Bone marrow (tissue), 2 donors: ENCODE measurements around the gene FAR2.
"Not testable (repeated sequence)": the region's sequence is repeated elsewhere in the genome, so short reads cannot be mapped to it uniquely, and the experiment has no call there.

Experiments
- DNase-seq, 2 donors: peaks; one replicate each; lab custom pipeline; 2025; lab: John Stamatoyannopoulos, UW

Gene FAR2

DNA sequence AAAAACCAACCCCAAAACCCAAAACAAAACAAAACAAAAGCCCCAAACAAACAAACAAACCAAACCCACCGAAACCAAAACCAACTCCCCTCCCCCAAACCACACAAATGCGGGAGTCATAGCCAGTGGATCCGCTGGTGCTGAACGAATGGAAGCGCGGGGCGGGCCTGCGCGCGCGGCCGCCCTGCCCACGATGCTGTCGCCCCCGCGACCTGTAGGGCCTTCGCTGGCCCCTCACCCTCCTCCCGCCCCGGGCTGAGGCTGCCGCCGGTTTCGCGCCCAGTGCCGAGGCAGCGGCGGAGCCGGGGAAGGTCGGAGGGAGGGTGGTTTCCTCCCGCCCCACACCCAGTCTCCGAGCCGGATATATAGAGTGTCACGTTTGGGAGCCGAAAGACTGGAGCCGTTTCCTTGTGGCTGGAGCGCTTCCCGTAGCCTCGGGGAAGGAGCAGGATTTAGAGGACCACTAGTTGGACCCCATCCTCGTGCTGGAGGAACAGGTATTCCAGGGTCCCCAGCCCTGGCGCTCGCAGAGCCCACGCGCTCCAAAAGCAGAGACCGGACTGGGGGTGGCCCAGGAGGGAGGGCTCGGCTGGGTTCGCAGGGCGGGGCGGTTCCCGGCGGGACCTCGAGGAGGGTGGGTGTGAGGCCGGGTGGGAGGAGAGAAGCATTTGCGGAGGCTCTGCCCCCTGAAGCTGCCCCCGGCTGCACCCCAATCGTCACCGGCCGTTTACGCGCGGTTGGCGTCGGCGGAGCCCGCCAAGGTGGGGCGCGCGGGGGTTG lies at the start of gene FAR2:
FAR2 (plus strand) TSS at position 368 of the 780 bp plus-strand sequence. CDS start 121,172 bp downstream, outside the sequence.
- peak; percentile 78 for DNase-seq

DNA sequence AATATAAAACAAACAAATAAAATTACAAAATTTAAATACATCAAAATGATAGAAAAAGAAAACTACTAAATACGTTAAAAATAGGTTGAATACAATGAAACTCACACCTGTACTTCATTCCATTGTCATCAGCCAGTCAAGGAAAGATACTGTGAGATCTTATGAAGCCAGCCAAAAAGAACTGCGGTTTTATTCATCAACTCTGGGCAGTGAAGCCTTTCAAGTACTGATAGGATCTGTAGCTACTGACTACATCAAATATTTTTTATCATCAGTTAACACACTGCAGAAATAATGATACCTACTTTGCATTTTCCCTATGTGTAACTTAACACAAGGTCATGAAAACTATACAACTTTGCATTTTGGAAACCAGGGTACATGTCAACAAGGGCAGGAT lies 46.3 kb upstream of the FAR2 start:
- DNase-seq = no peak

DNA sequence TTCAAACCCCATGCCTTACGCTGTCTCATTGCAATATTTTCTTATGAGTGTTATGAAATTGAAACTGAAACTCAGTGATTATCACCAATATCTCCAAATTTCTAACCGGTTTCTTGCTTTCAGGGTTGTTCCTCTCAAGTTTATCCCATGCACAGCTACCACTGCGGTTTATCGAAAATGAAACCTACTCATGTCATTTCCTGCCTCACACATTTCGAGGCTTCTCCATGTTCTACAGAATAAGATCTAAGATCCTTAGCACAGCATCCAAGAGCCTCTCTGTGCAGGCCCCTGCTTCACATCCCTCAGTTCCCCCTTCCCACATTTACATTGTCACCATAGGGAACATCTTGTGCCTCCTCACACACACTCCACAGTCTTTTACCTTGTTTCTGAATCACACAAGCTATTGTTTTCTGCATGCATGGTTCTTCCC lies 45.5 kb upstream of the FAR2 start:
- DNase-seq = peak in 1 of 2 donors; percentile 91

DNA sequence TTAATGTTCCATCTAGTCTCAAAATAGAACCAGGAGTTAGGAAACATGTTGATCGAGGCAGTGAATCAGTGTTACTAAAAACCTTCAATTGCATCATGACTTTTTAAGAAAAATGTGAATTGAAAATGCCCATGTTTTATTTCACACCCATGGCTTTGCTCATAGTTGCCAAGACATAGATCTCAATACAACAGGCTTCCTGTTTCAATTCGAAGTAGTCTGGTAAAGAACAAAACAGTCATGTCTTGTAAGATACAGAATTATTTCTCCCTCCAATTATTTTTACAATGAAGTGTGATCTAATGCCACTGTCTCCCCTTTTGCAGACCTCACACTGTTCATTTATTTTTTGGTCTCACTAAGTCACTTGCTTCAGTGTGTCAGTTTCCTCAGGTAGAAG lies 44.6 kb upstream of the FAR2 start:
- peak in 1 of 2 donors; percentile 64 for DNase-seq

- DNase-seq = no peak
Measured at GRCh38 chr12:29110506-29111442, 38.3 kb upstream of the FAR2 start.

- DNase-seq = no peak
Measured at GRCh38 chr12:29113101-29113500, 36.0 kb upstream of the FAR2 start.

GRCh38 chr12:29116414-29116813 lies 32.7 kb upstream of the FAR2 start:
- DNase-seq = no peak

DNA sequence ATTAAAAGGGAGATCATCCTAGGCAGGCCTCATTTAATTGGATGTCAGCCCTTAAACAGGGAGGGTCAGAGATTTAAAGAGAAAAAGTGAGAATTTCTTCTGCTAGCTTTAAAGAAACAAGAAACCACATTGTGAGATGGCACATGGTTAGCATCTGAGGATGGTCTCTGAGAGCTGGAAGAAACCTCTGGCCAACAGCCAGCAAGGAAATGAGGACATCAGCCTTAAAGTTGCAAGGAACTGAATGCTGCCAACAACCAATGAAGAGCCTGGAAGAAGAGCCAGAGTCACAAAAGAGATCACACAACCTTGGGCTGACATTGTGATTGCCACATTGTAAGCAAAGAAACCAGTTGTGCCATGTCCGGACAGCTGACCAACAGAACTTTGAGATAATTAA lies 17.5 kb upstream of the FAR2 start:
- peak in 1 of 2 donors; percentile 53 for DNase-seq

- no peak for DNase-seq
Measured at GRCh38 chr12:29132316-29132715, 16.8 kb upstream of the FAR2 start.

GRCh38 chr12:29133181-29133580 lies 15.9 kb upstream of the FAR2 start:
- DNase-seq = no peak

DNA sequence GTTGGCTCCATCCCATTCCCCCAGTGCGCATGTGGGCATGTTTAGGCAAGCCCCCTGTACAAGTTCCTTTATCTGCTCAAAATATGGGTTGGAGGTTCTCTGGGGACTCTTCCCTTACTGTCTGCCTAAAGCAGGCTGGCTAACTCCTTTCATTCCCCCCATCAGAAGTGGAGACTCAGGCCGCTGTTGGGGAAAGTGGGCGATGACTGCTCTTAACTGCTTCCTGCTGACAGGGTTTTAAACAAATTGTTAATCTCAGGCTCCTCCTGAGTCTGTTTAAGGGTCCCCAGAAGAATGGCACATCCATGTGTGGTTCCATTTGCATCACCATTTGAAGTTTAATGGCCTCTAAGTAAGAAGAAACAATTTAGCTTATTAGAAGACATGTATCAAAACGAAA lies 15.4 kb upstream of the FAR2 start:
- no peak for DNase-seq

DNA sequence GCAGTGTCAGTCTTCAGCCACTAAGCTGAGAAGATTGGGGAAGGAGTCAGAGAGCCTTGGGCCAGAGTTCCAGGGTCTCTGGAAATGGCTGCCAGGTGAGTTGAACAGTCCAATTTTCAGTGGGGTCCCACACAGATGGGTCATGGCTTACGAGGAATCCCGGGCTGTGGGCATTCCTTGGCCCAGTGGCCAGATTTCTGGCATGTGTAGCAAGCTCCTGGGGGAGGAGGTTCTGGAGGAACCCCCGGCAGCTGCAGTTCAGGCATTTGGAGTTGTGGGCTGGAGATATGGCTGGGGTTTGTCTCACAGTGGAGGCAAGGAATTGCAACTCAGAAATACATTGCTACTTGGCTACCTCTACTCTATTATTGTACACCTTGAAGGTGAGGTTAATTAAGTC lies 10.8 kb upstream of the FAR2 start:
- DNase-seq = not testable (repeated sequence)

DNA sequence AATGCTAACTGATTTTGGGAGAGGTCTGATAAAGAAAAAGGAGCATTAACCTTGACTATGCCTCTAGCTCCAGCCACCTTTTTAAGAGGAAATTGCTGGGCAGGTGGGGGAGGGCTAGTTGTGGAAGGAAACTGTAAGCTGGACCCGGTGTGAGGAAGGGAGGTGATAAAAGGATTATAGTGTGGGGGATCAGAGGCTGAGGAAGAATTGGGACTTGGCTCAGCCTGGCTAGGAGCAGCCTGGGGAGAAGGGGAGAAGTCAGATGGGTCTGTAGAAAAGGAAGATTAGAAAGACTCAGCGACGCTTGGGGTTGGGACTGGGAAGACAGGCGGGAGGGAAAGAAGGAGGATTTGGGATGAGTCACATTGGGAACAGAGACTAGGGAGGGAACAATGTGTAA lies 10.2 kb upstream of the FAR2 start:
- DNase-seq = not testable (repeated sequence)

DNA sequence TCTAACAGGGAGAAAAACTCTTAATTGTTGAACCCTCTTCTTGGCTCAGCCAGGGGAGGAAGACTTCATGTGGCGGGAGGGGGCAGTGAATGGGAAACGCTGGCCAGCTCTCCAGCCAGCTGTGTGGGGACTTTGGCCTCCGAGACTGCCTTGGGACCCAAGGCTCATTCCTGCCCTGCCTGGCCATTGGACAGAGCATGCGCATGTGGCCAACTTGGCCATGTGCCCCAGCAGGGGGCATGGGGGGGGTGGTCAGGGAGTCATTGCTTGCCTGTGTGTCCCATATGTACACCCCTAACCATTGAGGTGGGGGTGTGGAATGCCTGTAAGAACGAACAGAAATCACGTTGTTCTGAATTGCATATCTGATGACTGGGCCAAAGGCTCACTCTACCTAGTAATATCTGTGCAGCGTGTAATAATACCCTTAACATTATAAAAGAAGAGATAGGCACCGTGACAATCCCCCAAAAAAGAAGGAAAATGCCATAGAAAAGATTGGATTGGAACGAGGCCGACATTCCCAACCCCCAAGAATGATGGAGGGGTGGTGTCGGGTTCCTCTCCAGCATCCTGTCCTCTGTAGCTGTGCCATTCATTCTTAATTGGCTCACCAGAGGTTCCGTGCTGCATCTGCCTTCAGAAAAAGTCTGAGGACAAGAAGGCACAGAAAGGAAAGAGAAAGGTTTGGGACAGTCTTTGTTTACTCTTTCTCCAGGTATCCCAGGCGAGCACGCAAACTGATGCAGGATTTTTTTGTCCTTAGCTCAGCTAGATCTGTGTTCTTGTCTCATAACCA lies 3.5 kb upstream of the FAR2 start:
- DNase-seq = no peak

GRCh38 chr12:29146196-29146595 lies 2.9 kb upstream of the FAR2 start:
- no peak for DNase-seq

GRCh38 chr12:29147731-29148595 lies 1.1 kb upstream of the FAR2 start:
- peak in 1 of 2 donors; percentile 8 for DNase-seq

- DNase-seq = peak in 1 of 2 donors; percentile 56
Measured at GRCh38 chr12:29148596-29148910, 525 bp upstream of the FAR2 start.

DNA sequence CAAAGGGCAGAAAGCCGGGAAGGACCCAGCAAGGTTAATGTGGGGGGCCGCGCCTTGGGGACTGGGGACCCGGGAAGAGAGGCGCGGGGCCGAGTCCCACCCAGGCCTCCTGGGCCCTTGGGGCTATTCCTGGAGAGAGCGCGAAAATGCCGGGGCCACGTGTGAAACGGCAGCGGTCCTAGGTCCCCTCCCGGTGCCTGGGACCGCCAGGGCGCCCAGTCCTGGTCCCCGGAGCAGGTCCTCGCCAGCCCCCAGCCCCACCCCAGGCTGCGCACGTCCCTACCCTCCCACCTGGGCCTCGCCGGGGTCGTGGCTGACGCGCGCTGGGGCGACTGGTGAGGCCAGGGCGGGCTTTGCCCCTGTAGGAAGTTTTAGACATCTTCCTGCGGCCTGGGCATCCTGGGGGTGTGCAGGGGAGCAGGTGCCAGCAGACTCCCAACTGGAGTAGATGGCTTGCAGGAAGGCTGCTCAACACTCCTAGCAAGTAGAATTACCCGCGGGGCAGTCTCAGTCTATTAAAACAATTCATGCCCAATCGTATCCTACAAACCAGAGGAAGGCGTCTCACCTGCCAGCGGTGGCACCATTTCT lies 708 bp downstream of the FAR2 start:
- DNase-seq = no peak

DNA sequence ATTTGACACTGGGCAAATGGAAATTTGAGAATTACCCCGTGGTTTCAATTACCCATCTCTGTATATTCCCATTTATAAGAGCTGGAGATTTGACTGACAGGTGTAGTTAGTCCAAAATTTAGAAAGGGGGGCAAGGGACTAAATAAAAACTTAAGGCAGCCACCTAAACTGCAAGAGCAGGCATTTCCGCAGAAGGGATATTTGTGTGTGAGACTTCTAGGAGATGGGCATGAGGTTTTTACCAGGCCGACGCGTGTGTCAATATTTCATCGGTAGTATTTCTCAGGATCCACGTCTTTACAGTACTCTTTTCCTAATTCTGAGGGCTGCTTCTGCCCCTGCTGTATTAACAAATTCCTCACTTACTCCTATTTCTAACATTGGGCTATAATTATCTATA lies 1.4 kb downstream of the FAR2 start:
- DNase-seq = no peak

GRCh38 chr12:29152223-29152868 lies 3.3 kb downstream of the FAR2 start:
- DNase-seq = peak in 1 of 2 donors; percentile 9
